NT2/D1 (cell line): Measurements from ENCODE around the gene CRACR2A.

ENCODE experiments used
- DNase-seq: peaks from one replicate; pipeline ENCODE4 v3.0.0-alpha.2; 2011; ENCODE audit warnings: low read depth, low spot score
- H3K27me3 ChIP-seq: 2 replicates; pipeline ENCODE4 v1.6.0; 2011; ENCODE audit warnings: mild to moderate bottlenecking; ENCODE audit not compliant: insufficient read length, insufficient read depth
- H3K36me3 ChIP-seq: 2 replicates; pipeline ENCODE4 v1.6.1; 2011; ENCODE audit warnings: mild to moderate bottlenecking, low read length, mixed read lengths; ENCODE audit not compliant: insufficient read depth, insufficient read length
- H3K4me1 ChIP-seq: 2 replicates; pipeline ENCODE4 v1.5.1; 2011; ENCODE audit not compliant: insufficient read depth, insufficient read length
- H3K4me3 ChIP-seq: 2 replicates; pipeline ENCODE4 v1.5.1; 2011; ENCODE audit warnings: low read depth; ENCODE audit not compliant: insufficient read length
- H3K9ac ChIP-seq: 2 replicates; pipeline ENCODE4 v1.6.0; 2011; ENCODE audit warnings: low read depth; ENCODE audit not compliant: insufficient read length
- H3K9me3 ChIP-seq: 2 replicates; pipeline ENCODE4 v1.5.1; 2011; ENCODE audit warnings: mild to moderate bottlenecking, low read length; ENCODE audit not compliant: insufficient read depth
- SUZ12 ChIP-seq: IDR thresholded peaks from 2 replicates; pipeline ENCODE4 v1.6.1; 2011; ENCODE audit not compliant: insufficient read length, insufficient read depth; ENCODE audit errors: extremely low read depth
- YY1 ChIP-seq: IDR thresholded peaks from 2 replicates; pipeline ENCODE4 v1.6.1; 2011; ENCODE audit not compliant: insufficient read length, insufficient read depth
- ZNF274 ChIP-seq: IDR thresholded peaks from 2 replicates; pipeline ENCODE4 v1.6.1; 2011; ENCODE audit warnings: mild to moderate bottlenecking, low read depth, low read length

CRACR2A gene

DNA sequence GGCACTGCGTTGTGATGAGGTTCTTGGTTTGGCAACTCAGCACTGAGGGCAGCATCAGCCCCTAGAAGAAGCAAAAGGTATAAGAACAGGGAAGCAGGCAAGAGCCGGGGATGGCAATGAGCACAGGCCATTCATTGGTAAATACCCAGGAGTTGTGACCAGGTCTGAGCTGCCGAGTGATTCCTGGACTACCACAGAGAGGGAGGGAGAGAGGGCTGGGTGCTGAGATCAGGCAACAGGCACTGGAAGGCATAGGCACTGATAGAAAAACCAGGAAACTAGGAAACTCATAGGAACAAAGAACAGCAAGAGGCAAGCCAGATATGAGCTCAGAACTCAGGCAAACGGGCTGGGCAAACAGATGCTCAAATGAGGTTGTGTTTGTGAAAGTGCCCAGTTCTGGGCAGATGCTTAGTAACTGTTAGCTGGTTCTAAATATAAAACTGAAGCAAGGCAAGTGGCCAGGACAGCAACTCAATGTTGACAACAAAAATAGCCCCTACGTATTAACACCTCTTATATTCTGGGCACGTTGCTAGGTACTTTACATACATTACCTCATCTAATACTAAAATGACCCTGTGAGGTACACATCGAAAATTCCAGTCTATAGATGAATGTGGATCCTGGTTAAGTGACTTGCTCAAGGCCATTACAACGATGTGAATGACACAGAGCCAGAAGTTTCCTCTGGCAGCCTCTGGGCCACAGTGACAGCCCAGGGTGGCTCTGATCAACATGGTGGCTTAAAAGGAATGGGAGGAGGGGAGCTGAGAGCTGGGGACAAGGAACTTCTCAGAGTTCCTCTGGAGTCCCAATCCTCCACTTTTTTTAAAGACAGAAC lies 140.8 kb downstream of the CRACR2A start:
- no peaks in the 10 kb centered on the region for H3K36me3 ChIP-seq
- no peak for TF ChIP-seq YY1
- no peak for TF ChIP-seq ZNF274
- TF ChIP-seq SUZ12, result no peak
- peaks cover 7% of the 10 kb centered on the region for H3K4me1 ChIP-seq
- DNase-seq, result no peak
- no peak overlapping the region for H3K9ac ChIP-seq
- no peak overlapping the region for H3K4me3 ChIP-seq
- H3K9me3 ChIP-seq, result no peaks in the 10 kb centered on the region
- peaks cover 4% of the 10 kb centered on the region for H3K27me3 ChIP-seq

DNA sequence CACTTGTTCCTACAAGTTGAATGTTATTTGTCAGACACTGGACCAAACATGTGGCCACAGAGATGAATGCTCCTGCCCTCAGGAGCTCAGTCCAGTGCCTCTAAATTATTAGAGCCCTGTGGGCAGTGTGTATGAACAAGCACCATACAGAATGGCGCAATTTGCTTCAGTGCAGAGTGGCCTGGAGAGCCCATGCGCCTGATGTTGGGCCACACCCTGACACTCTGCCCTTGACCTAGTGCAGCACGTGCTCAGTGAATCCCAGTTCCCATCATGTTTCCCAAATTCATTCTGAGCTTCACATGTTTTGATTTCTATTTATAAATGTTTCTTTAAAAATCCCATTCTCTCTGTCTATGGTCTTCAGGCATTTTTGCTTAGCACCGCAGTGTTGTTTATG lies 145.1 kb downstream of the CRACR2A start:
- H3K9ac ChIP-seq, result no peak overlapping the region
- H3K4me3 ChIP-seq, result no peak overlapping the region
- DNase-seq, result no peak
- no peaks in the 10 kb centered on the region for H3K36me3 ChIP-seq
- TF ChIP-seq YY1, result no peak
- no peak for TF ChIP-seq ZNF274
- no peak for TF ChIP-seq SUZ12
- peaks cover 4% of the 10 kb centered on the region for H3K27me3 ChIP-seq
- peaks cover 19% of the 10 kb centered on the region for H3K4me1 ChIP-seq
- H3K9me3 ChIP-seq, result no peaks in the 10 kb centered on the region

DNA sequence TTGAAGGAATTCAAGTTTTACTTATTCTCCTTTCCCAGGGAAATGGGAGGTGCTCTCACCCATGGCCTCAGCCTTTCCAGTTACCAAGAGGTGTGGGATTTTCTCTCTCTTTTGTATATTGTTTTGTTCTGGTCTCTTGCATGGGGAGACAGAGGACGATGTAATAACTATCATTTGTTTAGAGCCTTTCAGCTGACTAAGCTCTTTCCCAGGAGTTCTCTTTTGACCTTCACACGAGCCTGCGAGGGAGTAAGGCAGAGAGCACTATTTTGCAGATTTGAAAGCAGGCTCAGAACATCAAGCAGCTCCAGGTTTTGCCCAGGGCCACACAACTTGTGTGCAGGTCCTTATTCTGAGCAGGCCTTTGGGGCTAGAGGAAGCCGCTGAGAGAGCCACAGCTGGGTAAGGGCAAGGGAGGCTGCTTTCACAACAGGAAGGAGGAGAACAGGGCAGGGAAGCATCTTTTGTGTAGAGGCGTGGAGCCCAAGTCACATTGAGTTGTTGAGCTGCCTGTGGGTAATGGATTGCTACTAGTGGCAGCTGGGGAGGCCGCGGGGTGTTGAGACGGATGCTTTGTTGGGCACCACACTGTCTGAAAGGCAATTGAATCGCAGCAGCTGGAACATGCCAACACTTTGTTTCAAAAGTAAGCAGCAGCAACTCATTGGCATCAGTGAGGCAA lies 145.7 kb downstream of the CRACR2A start:
- Histone ChIP-seq H3K9me3 (no peaks in the 10 kb centered on the region), H3K4me1 (peaks cover 19% of the 10 kb centered on the region), H3K4me3 (no peak overlapping the region), H3K27me3 (peaks cover 4% of the 10 kb centered on the region), H3K9ac (no peak overlapping the region), H3K36me3 (no peaks in the 10 kb centered on the region)
- DNase-seq, result no peak
- TF ChIP-seq YY1 (no peak), SUZ12 (no peak), ZNF274 (no peak)

DNA sequence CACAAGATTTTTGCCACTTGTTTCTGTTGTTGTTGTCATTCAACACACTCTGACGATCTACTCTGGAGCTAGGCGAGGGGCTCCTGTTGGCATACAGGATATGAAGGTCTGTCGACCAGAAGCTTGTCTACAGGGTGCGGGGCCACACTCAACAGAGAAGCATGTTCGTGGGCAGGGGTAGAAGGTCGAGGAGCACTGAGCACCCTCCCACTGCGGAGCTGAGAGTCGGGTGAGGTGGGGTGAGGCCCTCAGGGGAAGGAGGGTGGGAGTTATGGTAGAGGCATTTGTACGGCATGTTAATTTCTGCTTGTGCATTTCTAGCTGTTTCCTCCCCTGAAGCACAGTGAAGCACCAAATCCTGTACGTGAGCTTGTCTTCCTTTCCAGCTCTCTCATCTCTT lies 146.8 kb downstream of the CRACR2A start:
- peaks cover 4% of the 10 kb centered on the region for H3K27me3 ChIP-seq
- no peaks in the 10 kb centered on the region for H3K9me3 ChIP-seq
- H3K9ac ChIP-seq, result no peak overlapping the region
- H3K36me3 ChIP-seq, result no peaks in the 10 kb centered on the region
- DNase-seq, result no peak
- TF ChIP-seq ZNF274 (no peak), SUZ12 (no peak), YY1 (no peak)
- H3K4me3 ChIP-seq, result no peak overlapping the region
- peaks cover 22% of the 10 kb centered on the region for H3K4me1 ChIP-seq

DNA sequence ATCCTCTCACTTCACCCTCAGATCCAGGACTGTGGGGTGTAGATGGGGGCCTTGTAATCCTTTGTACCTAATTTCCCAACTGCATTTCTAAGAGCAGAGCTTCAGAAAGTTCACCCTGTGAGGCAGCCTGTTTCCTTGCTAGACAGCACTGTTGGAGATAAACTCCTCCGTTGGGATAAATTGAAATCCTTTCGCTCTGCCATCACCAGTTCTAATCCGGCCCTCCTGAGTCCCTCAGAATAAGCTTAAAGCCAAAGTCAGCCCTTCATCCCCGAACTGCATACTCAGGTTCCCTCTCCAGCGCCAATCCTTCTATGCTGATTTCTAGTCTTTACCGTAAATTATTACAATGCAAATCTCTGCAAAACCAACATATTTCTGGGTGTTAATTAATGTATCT lies 147.2 kb downstream of the CRACR2A start:
- no peak for DNase-seq
- TF ChIP-seq SUZ12 (no peak), ZNF274 (no peak), YY1 (no peak)
- H3K27me3 ChIP-seq, result peaks cover 4% of the 10 kb centered on the region
- no peaks in the 10 kb centered on the region for H3K36me3 ChIP-seq
- H3K9me3 ChIP-seq, result no peaks in the 10 kb centered on the region
- peak overlapping the region; percentile 12 for H3K4me3 ChIP-seq
- peaks cover 26% of the 10 kb centered on the region for H3K4me1 ChIP-seq
- no peak overlapping the region for H3K9ac ChIP-seq

DNA sequence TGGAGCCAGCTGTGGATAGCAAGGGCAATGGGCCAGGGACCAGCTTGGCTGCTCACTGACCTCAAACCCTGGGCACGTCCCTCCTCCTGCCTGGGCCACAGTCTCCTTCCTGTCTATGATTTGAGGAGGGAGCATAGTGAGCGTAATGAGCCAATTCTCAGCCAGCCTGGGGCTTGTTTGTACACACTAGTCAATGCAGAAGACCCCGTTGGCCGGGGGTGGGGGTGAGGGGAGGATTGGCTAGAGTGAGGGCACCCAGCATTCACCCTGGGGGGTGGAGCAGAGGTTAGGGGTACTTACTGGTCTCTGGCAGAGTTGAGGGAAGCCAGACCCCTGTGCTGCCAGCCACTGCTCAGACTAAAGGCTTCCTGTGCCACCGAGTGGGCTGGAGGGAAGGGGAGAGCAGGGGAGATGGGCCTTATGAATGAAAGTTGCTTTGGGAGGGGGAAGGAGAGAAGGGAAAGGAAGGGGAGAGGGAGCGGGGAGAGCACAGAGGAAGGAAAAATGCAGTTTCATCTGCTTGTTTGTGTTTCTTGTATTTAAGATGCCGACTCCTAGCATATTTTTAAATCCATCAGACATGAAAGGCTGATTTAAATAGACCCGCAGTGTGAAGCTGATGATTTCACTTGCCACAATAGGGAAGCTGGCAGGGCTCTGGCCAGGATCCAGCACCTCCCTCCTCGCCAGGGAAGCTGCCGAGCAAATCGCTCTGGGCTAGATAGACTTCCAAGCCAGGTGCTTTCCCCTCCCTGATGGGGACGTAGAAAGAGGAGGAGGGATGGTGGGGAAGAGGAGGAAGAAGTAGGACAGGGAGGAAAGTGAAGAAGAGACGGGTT lies 147.9 kb downstream of the CRACR2A start:
- TF ChIP-seq SUZ12 (no peak), ZNF274 (no peak), YY1 (no peak)
- H3K9me3 ChIP-seq, result no peaks in the 10 kb centered on the region
- peaks cover 31% of the 10 kb centered on the region for H3K4me1 ChIP-seq
- H3K4me3 ChIP-seq, result peak overlapping the region; percentile 17
- peaks cover 4% of the 10 kb centered on the region for H3K27me3 ChIP-seq
- H3K36me3 ChIP-seq, result no peaks in the 10 kb centered on the region
- peak overlapping the region; percentile 33 for H3K9ac ChIP-seq
- peak; percentile 66 for DNase-seq

DNA sequence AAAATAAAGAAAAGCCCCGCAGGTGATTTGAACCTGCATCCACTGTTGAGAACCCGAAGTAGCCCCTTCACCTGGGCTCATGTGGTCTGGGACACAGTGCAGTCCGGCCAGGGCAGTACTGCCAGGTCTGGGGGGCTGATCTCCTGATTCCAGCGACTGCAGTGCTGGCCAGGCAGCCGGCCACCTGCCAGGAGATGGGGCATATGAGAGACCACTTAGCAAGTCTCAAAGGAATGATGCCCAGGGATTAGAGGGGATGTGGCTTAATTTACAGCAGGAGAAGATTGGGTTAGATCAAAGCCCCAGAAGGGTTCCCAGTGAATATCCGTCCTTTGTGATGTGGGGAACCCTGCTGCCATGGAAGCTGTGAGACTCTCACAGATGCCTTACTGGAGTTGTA lies 148.6 kb downstream of the CRACR2A start:
- TF ChIP-seq SUZ12, result no peak
- TF ChIP-seq ZNF274, result no peak
- no peak for TF ChIP-seq YY1
- Histone ChIP-seq H3K27me3 (peaks cover 4% of the 10 kb centered on the region), H3K9me3 (no peaks in the 10 kb centered on the region), H3K4me3 (no peak overlapping the region), H3K9ac (peak overlapping the region; percentile 14), H3K36me3 (no peaks in the 10 kb centered on the region), H3K4me1 (peaks cover 37% of the 10 kb centered on the region)
- DNase-seq, result no peak
